GM12892 (cell line): ENCODE results near the gene ZNF674.

Experiments
- POLR2AphosphoS5 ChIP-seq: IDR thresholded peaks from 2 replicates; pipeline ENCODE4 v1.6.1; 2011; ENCODE audit warnings: low read depth, low read length, control low read depth
- TAF1 ChIP-seq: IDR thresholded peaks from 2 replicates; pipeline ENCODE4 v1.6.1; 2011; ENCODE audit warnings: low read depth, mild to moderate bottlenecking, control low read depth, low read length, borderline replicate concordance

- TF ChIP-seq TAF1 (no peak), POLR2AphosphoS5 (no peak)
Observed at GRCh38 chrX:46488712-46489111, 56.5 kb downstream of the ZNF674 start.
